ENCODE results near the gene MAGOHB. TPM values are rescaled to one million over a fixed set of nuclear protein-coding genes. Genes with fewer than 3 reads are reported as not detected.

The MAGOHB gene
- total and polyA plus RNA-seq, 10 of the 15 experiments (the other 5 are each of a cell fraction or from before 2014, with no cell fraction given) = 30.6 to 217 (median 55.2) TPM

DNA sequence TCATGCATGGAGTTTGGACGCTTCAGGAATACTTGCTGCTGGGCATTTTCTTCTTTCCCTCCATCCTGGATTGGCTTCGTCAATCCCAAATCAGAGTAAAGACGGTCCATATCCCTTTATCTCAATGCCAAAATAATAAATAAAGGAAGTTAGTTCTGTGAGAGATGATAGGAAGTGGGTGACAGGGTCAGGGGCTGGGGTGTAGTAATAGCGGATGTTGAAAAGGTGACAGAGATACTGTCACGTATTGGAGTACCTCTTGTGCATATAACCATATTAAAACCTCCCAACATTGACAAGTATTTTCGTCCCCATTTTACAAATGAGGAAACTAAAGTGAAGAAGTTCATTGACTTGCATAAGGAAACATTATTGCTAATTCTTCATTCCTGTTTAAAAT, 12.4 kb downstream of the MAGOHB start:
- no peak overlapping the region for H3K4me3 ChIP-seq
- no peak for DNase-seq (ENCODE audit: low read depth, low spot score)
- ATAC-seq = no peak

DNA sequence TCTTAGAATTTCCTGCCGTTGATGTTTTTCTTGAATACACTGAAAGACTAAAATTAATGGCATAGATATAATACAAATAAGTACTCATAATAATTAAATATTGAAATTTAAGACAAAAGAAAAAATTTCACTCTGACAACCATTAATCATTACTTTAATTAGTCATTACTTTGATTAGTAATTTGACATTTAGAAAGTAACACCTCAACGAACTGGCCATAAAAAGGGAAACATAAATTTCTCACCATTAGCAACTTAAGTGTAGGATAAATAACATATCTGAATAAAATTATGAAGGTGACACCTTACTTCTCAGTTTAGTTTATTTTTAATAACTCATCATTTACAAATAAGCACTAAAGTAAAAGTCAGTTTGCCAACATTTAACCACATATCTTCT, 17.5 kb downstream of the MAGOHB start:
- WGBS (ENCODE audit: insufficient coverage, insufficient replicate concordance, low lambda C conversion rate, missing lambda C conversion rate) = 0% methylated on average over 2 of the region's 2 CpGs
- Histone ChIP-seq H3K27me3 (replicated peaks in 1 of 2; ENCODE audit: control insufficient read depth in 2 of 2, insufficient read depth in 2 of 2, low read length in 1 of 2) (no peaks in the 10 kb centered on the region), H3K4me2 (ENCODE audit: control insufficient read depth, insufficient read depth) (no peak overlapping the region), H2AFZ (ENCODE audit: control insufficient read depth, low read depth, low read length) (no peak overlapping the region), H3K4me3 (no peak overlapping the region), H3K27ac (ENCODE audit: control insufficient read depth, insufficient read depth) (no peak overlapping the region), H3K36me3 (ENCODE audit: control insufficient read depth in 2 of 2, insufficient read depth in 2 of 2, low read length in 1 of 2) (peaks cover 0 to 5% of the 10 kb centered on the region in 2 experiments; a peak in 1 of 4 replicates), H3K9me3 (replicated peaks; ENCODE audit: control insufficient read depth, insufficient read depth, low read length) (no peaks in the 10 kb centered on the region), H3K9ac (ENCODE audit: control insufficient read depth, insufficient read depth, low read length) (no peak overlapping the region), H3K4me1 (ENCODE audit: control insufficient read depth, insufficient read depth, low read length) (no peaks in the 10 kb centered on the region), H4K20me1 (ENCODE audit: control insufficient read depth, insufficient read depth) (no peaks in the 10 kb centered on the region), H3K79me2 (ENCODE audit: control insufficient read depth, insufficient read depth, low read length) (no peaks in the 10 kb centered on the region)
- BruUV-seq (replicated peaks) = no TSS peak
- ATAC-seq (no peak), FAIRE-seq (peak; percentile 38), DNase-seq (ENCODE audit: low read depth, low spot score) (no peak)
- in situ Hi-C loops (cut with MboI) = no loop called here
- CTCF ChIA-PET = interaction anchor here (0.6 kb wide), 1 partner anchor 47 kb away, joined by 3 read pairs; no protein-coding TSS in a partner anchor
- RAD21 ChIA-PET (ENCODE audit: unreplicated experiment) = no interaction called here
- POLR2A ChIA-PET = no interaction called here
- intact Hi-C loops (cut with micrococcal nuclease; ENCODE audit: unreplicated experiment) = no loop called here
- SMC1A ChIA-PET (ENCODE audit: uncharacterized antibody, unreplicated experiment) = no interaction called here
- peak; percentile 51; the same call in 1 of the 2 replicates for TF ChIP-seq MTA2 (IDR thresholded peaks at IDR 0.05; ENCODE audit: low read depth)
- no peak for TF ChIP-seq IRF3 (IDR thresholded peaks at IDR 0.05)
- no peak for TF ChIP-seq CBX5 (IDR thresholded peaks at IDR 0.05; ENCODE audit: low read depth)
- TF ChIP-seq SUZ12 (IDR thresholded peaks at IDR 0.05; ENCODE audit: unreplicated experiment) = no peak
- no peak for TF ChIP-seq STAT3 (IDR thresholded peaks at IDR 0.05; ENCODE audit: low read depth, low read length)
- TF ChIP-seq, protein P1, sequence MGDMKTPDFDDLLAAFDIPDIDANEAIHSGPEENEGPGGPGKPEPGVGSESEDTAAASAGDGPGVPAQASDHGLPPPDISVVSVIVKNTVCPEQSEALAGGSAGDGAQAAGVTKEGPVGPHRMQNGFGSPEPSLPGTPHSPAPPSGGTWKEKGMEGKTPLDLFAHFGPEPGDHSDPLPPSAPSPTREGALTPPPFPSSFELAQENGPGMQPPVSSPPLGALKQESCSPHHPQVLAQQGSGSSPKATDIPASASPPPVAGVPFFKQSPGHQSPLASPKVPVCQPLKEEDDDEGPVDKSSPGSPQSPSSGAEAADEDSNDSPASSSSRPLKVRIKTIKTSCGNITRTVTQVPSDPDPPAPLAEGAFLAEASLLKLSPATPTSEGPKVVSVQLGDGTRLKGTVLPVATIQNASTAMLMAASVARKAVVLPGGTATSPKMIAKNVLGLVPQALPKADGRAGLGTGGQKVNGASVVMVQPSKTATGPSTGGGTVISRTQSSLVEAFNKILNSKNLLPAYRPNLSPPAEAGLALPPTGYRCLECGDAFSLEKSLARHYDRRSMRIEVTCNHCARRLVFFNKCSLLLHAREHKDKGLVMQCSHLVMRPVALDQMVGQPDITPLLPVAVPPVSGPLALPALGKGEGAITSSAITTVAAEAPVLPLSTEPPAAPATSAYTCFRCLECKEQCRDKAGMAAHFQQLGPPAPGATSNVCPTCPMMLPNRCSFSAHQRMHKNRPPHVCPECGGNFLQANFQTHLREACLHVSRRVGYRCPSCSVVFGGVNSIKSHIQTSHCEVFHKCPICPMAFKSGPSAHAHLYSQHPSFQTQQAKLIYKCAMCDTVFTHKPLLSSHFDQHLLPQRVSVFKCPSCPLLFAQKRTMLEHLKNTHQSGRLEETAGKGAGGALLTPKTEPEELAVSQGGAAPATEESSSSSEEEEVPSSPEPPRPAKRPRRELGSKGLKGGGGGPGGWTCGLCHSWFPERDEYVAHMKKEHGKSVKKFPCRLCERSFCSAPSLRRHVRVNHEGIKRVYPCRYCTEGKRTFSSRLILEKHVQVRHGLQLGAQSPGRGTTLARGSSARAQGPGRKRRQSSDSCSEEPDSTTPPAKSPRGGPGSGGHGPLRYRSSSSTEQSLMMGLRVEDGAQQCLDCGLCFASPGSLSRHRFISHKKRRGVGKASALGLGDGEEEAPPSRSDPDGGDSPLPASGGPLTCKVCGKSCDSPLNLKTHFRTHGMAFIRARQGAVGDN (IDR thresholded peaks at IDR 0.05) = no peak

More for the DNA sequence above, 12.4 kb downstream of the MAGOHB start:
- in situ Hi-C loops (cut with MboI) (no loop called here), intact Hi-C loops (cut with micrococcal nuclease; ENCODE audit: unreplicated experiment) (loop anchor here (10.0 kb wide), 1 partner anchor 124 kb away; the partner anchor contains the start of gene YBX3)
- H2AFZ ChIP-seq (ENCODE audit: control insufficient read depth, low read depth, low read length) = no peak overlapping the region
- H3K79me2 ChIP-seq (ENCODE audit: control insufficient read depth, insufficient read depth, low read length) = no peaks in the 10 kb centered on the region
- ChIA-PET CTCF (no interaction called here), SMC1A (ENCODE audit: uncharacterized antibody, unreplicated experiment) (no interaction called here), POLR2A (no interaction called here), RAD21 (ENCODE audit: unreplicated experiment) (no interaction called here)
- no peaks in the 10 kb centered on the region for H4K20me1 ChIP-seq (ENCODE audit: control insufficient read depth, insufficient read depth)
- H3K27ac ChIP-seq (ENCODE audit: control insufficient read depth, insufficient read depth) = no peak overlapping the region
- TF ChIP-seq POLR2AphosphoS2 (IDR thresholded peaks at IDR 0.05; ENCODE audit: low read depth, low read length) (no peak), SREBF2 (IDR thresholded peaks at IDR 0.05; ENCODE audit: low read length) (no peak)
- TF ChIP-seq, protein P2, sequence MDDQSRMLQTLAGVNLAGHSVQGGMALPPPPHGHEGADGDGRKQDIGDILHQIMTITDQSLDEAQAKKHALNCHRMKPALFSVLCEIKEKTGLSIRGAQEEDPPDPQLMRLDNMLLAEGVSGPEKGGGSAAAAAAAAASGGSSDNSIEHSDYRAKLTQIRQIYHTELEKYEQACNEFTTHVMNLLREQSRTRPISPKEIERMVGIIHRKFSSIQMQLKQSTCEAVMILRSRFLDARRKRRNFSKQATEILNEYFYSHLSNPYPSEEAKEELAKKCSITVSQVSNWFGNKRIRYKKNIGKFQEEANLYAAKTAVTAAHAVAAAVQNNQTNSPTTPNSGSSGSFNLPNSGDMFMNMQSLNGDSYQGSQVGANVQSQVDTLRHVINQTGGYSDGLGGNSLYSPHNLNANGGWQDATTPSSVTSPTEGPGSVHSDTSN (IDR thresholded peaks at IDR 0.05; ENCODE audit: insufficient replicate concordance, low read depth, low read length) = no peak
- no peaks in the 10 kb centered on the region for H3K9me3 ChIP-seq (replicated peaks; ENCODE audit: control insufficient read depth, insufficient read depth, low read length)
- no peak overlapping the region for H3K4me2 ChIP-seq (ENCODE audit: control insufficient read depth, insufficient read depth)
- H3K9ac ChIP-seq (ENCODE audit: control insufficient read depth, insufficient read depth, low read length) = no peak overlapping the region
- no peaks in the 10 kb centered on the region for H3K27me3 ChIP-seq (replicated peaks in 1 of 2; ENCODE audit: control insufficient read depth in 2 of 2, insufficient read depth in 2 of 2, low read length in 1 of 2)
- no TSS peak for BruUV-seq (replicated peaks)
- no peaks in the 10 kb centered on the region for H3K36me3 ChIP-seq (ENCODE audit: control insufficient read depth in 2 of 2, insufficient read depth in 2 of 2, low read length in 1 of 2)
- H3K4me1 ChIP-seq (ENCODE audit: control insufficient read depth, insufficient read depth, low read length) = no peaks in the 10 kb centered on the region
- WGBS (ENCODE audit: insufficient coverage, insufficient replicate concordance, low lambda C conversion rate, missing lambda C conversion rate) = 97% methylated on average over 6 of the region's 6 CpGs
- no peak for FAIRE-seq

Measured in GM12878 (cell line).